GM18505 (cell line): ENCODE measurements around the gene MIPOL1.
"Not testable (repeated sequence)": the region's sequence is repeated elsewhere in the genome, so short reads cannot be mapped to it uniquely, and the experiment has no call there.

Source experiments
- ATAC-seq: cut with Tn5 transposase; IDR thresholded peaks from one replicate; pipeline ENCODE4 v1.9.1; 2021; ENCODE audit not compliant: unreplicated experiment
- POLR2A ChIP-seq: IDR thresholded peaks from 4 replicates; pipeline ENCODE4 v1.6.1; 2011; ENCODE audit warnings: borderline replicate concordance; ENCODE audit not compliant: insufficient read depth, insufficient read length; ENCODE audit errors: extremely low read depth

The MIPOL1 gene

GRCh38 chr14:37172024-37172869, 25.5 kb upstream of the MIPOL1 start, which contains the start of gene SLC25A21:
Gene SLC25A21 (minus strand): TSS chr14:37172606.
- no peak for ATAC-seq
- TF ChIP-seq POLR2A = no peak

- no peak for TF ChIP-seq POLR2A
- no peak for ATAC-seq
These were observed 24.7 kb upstream of the MIPOL1 start for GRCh38 chr14:37172936-37173614.

- no peak for TF ChIP-seq POLR2A
- no peak for ATAC-seq
These were observed 17.7 kb upstream of the MIPOL1 start for GRCh38 chr14:37179896-37180502.

- ATAC-seq = not testable (repeated sequence)
These were observed 16.9 kb upstream of the MIPOL1 start for GRCh38 chr14:37180886-37181285.

- TF ChIP-seq POLR2A = no peak
- ATAC-seq = no peak
These were observed 16.3 kb upstream of the MIPOL1 start for GRCh38 chr14:37181441-37181840.

- not testable (repeated sequence) for ATAC-seq
These were observed 13.2 kb upstream of the MIPOL1 start for GRCh38 chr14:37184520-37184919.

- no peak for ATAC-seq
These were observed 12.1 kb upstream of the MIPOL1 start for GRCh38 chr14:37185670-37186069.

GRCh38 chr14:37186865-37187264, 10.9 kb upstream of the MIPOL1 start:
- no peak for ATAC-seq
- no peak for TF ChIP-seq POLR2A

More at GRCh38 chr14:37185670-37186069, 12.1 kb upstream of the MIPOL1 start:
- TF ChIP-seq POLR2A = no peak

GRCh38 chr14:37187294-37187693, 10.4 kb upstream of the MIPOL1 start:
- no peak for TF ChIP-seq POLR2A
- ATAC-seq = no peak

GRCh38 chr14:37187840-37188577, 9.7 kb upstream of the MIPOL1 start:
- not testable (repeated sequence) for ATAC-seq

- not testable (repeated sequence) for ATAC-seq
These were observed 8.0 kb upstream of the MIPOL1 start for GRCh38 chr14:37189733-37190132.

GRCh38 chr14:37194698-37195097, 3.0 kb upstream of the MIPOL1 start:
- no peak for ATAC-seq
- TF ChIP-seq POLR2A = no peak

- no peak for ATAC-seq
- no peak for TF ChIP-seq POLR2A
These were observed 2.4 kb upstream of the MIPOL1 start for GRCh38 chr14:37195327-37195726.

- no peak for TF ChIP-seq POLR2A
- ATAC-seq = no peak
These were observed 925 bp upstream of the MIPOL1 start for GRCh38 chr14:37196604-37197420.
